ENCODE results near the gene THOC1.

Gene THOC1

GRCh38 chr18:213505-213904 lies 54.3 kb downstream of the THOC1 start:
- DNase-seq: no peak

DNA sequence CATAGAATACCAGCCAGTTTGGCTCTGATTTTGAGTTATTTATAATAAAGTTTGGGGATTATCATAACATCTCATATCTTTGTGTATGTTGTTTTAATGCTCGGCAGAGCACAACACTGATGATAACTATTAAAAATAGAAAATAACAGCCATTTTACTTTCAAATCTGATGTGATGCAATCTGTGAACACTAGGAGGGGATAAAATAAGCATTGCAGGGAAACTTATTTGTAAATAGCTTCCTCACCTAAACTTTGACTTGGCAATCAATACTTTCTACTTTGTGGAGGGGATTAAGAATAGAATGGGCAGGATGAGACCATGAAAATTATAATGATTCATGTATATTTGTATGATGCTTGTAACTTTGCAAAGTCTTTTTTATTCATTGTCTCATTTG lies 55.1 kb downstream of the THOC1 start:
- DNase-seq: no peak

DNA sequence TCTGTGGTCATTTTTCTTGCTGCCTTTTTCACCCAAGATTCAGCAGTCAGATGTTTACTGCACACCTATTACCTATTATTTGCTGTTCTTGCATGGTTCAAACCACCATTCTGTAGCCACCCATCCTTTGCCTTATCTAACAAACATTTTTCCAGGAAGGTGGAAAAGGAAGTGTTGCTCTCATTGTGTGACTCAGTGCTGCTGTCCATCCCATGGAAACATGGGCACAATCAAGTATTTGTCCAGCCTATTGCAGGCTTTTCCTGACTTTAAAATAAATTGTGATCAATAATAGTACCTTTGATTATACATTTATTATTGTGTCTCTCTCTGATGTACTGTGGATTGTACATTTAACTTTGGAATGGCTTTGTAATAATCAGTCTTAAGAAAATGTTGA lies 56.3 kb downstream of the THOC1 start:
- no peak for DNase-seq

DNA sequence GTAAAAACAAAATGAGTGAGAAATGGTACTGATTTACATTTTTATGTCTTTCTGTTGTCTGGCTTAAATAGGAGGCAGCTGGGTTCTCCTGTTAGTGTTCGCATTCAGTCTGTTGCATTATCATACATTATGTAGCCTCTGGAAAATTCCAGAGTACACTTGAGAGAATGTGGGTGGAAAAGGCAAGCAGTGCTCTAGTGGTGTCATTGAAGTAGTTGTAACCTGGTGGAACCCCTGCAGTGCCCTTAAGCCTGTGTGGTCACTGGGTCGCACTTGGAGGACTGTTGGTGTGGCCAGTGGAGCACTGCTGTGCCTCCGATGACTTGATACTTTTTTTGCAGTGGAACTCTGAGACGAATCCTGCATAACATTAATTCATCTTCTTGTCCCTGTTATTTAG lies 57.1 kb downstream of the THOC1 start:
- DNase-seq: no peak

DNA sequence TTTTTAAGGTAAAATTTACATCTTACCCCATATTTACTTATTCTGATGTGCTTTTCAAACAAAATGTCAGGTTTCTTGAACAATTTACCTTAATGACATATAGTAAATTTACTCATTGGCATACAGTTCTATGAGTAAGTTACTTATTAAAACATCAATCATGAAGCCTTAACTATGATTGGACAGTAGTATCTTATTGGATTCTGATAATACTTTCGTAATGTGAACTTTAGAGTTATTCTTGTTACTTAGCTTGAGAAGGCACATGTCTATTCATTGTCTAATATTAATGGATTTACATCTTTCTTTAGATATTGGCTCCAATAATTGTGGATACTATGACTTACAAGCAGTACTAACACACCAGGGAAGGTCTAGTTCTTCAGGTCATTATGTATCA lies 57.8 kb downstream of the THOC1 start:
- DNase-seq: no peak

GRCh38 chr18:199768-200167 lies 68.1 kb downstream of the THOC1 start:
- no peak for DNase-seq

DNA sequence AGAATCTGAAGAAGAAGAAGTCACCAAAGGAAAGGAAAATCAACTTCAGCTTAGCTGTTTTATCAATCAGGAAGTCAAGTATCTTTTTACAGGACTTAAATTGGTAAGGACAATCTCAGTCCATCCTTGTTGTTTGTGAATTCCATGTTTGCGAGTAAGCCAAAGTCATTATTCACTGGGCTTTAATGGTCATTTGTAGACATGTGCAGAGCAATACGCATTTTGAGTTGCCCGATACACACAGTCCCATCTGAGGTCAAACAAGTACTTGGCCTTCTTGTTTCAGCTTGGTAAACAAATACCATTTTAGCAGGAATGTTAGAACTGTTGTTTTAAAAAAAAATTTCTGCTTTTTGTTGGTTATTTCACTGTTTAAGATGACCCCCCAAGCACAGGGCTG lies 68.6 kb downstream of the THOC1 start:
- DNase-seq: no peak

DNA sequence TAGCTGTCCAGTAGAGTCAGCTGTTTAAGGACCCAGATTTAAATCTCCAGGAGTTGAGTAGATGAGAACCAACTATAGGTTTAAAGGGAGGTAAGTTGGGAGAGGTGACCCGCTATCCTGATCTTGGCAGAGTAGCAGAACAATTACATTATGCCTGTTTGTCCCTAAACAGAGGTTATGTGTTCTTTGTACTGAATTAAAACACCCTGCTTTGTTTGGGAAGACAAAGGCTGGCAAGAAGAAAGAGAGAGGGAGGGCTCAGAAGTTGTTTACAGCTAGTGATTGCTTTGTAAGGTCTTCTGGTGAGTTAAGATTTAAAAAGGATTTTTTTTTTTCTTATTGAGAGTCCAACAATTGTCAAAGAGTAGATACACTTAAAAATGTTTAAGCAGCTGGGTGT lies 72.2 kb downstream of the THOC1 start:
- DNase-seq: no peak

DNA sequence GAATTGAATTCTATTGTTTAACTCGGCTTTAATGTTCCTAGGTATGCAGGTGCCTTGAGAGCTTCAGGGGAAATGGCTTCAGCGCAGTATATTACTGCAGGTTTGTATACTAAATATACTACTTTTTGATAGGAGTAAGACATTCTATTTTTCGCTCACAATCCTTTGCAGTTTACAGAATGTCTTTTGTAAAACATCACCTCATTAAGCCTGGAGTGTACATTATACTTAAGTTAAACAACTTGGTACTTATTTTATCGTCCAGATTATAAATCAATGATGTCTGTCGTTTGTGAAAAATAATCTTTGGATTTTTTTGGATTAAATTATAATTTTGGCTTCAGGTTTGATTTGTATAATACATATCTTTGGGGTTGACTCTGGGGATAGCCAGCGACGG lies 75.0 kb downstream of the THOC1 start:
- DNase-seq: no peak

GRCh38 chr18:191725-192124 lies 76.1 kb downstream of the THOC1 start:
- DNase-seq: no peak

GRCh38 chr18:189254-189653 lies 78.6 kb downstream of the THOC1 start:
- no peak for DNase-seq

DNA sequence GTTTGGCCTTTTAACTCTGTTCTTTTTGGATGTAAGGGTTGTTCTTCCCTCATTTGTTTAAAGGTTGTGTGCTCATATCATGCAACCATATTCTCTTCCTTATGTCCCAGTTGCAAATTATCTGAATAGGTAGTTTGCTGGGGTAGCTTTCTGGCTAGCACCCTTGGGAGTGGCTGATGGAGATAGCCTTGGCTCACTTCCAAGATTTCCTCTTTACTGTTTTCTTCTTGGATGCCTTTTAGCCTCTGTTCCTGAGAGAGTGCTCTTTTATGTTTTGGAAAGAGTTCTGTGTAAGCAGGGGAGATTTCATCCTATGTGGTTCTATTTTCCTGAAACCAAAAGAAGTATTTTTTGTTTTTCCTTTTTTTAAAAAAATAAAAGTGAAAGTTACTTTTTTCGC lies 84.1 kb downstream of the THOC1 start:
- DNase-seq: no peak

DNA sequence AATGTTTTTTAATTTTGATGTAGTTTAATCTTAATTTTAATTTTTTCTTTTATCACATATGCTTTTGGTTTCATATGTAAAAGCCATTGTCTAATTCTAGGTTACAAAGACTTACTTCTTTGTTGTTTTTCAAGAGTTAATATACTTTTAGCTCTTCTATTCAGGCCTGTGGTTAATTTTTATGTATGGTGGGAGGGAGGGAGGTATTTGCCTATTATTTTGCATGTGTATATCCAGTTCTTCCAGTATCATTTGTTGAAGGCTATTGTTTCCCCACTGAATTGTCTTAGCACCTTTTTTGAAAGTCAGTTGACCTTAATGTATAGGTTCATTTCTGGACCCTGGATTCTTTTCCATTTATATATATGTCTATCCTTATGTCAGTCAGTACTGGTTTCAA lies 86.1 kb downstream of the THOC1 start:
- no peak for DNase-seq

- DNase-seq: no peak
Observed at GRCh38 chr18:179499-179898, 88.3 kb downstream of the THOC1 start.

- no peak for DNase-seq
Observed at GRCh38 chr18:172361-172760, 95.5 kb downstream of the THOC1 start.

Data from effector CD8-positive, alpha-beta T cell (primary cell).